Upper lobe of left lung (tissue), 6 donors: ENCODE data around the gene C12orf56. TPM values are rescaled to one million over a fixed set of nuclear protein-coding genes. Genes with fewer than 3 reads are reported as not detected.

Experiments
- ATAC-seq, 2 donors: fragments of 200-7000 bp; cut with Tn5 transposase; one replicate each; pipeline ENCODE4 v1.9.1; 2022; ENCODE audit warnings: mild to moderate bottlenecking in 2 of 2, moderate library complexity in 2 of 2; ENCODE audit not compliant: low FRiP score in 2 of 2
- DNase-seq, 2 donors: peaks; one replicate each; pipeline ENCODE4 v3.0.0-alpha.2; 2019 to 2020
- H3K27ac ChIP-seq, 4 donors: fragments of 200-600 bp; sonication (generic); one replicate each; pipeline ENCODE4 v1.5.1; 2016 to 2019
- H3K27me3 ChIP-seq, 4 donors: fragments of 200-600 bp; sonication (generic); one replicate each; pipeline ENCODE4 v1.5.1; 2017 to 2019
- H3K36me3 ChIP-seq, 4 donors: fragments of 200-600 bp; sonication (generic); one replicate each; pipeline ENCODE4 v1.5.1; 2016 to 2019
- H3K4me1 ChIP-seq, 4 donors: fragments of 200-600 bp; sonication (generic); one replicate each; pipeline ENCODE4 v1.5.1; 2018 to 2019
- H3K4me3 ChIP-seq, 4 donors: fragments of 200-600 bp; sonication (generic); one replicate each; pipeline ENCODE4 v1.5.1; 2017 to 2019; ENCODE audit warnings: mild to moderate bottlenecking in 2 of 4, moderate library complexity in 1 of 4
- H3K9me3 ChIP-seq, 4 donors: fragments of 200-600 bp; sonication (generic); one replicate each; pipeline ENCODE4 v1.5.1; 2018 to 2019
- EP300 ChIP-seq, 4 donors: sonication (generic); formaldehyde crosslinking; IDR thresholded peaks; one replicate each; pipeline ENCODE4 v1.5.1; 2017; ENCODE audit warnings: antibody characterized with exemption in 4 of 4, control low read depth in 2 of 4
- POLR2A ChIP-seq, 4 donors: fragments of 450-650 bp; IDR thresholded peaks; one replicate each; pipeline ENCODE4 v1.5.1; 2016 to 2017; ENCODE audit warnings: antibody characterized with exemption in 4 of 4, mild to moderate bottlenecking in 2 of 4
- POLR2AphosphoS5 ChIP-seq, 2 donors: sonication (generic); formaldehyde crosslinking; IDR thresholded peaks; one replicate each; pipeline ENCODE4 v1.5.1; 2017; ENCODE audit warnings: antibody characterized with exemption in 2 of 2
- WGBS, 2 donors: methylation state at CpG; one replicate each; pipeline ENCODE4 v1.1.5; 2017 to 2018; 5-methylcytosine and 5-hydroxymethylcytosine counted together
- total RNA-seq, 6 donors: library from RNA; depleted of rRNA in 4 of 6; stranded (reverse); fragments of >200 nt in 4 of 6; gene quantifications; one replicate each; pipeline versions ENCODE4 v1.1.0 to v1.2.1, GENCODE V29; 2016 to 2021
- TF ChIP-seq, protein P1 (sequence below), 6 experiments: fragments of 450-650 bp in 4 of 6; fragments of 200-600 bp in 2 of 6; sonication (generic) in 2 of 6; IDR thresholded peaks; one replicate each; pipeline ENCODE4 v1.5.1; 2016 to 2019; ENCODE audit warnings: antibody characterized with exemption in 6 of 6
- donor health status: DM: no; HTN: no; CAD: no; lungs with moderate emphysema.
- donor health status: DM: no; HTN: yes; CAD: no; lungs with severe emphysema.

Gene C12orf56
- total RNA-seq, 6 donors from 2014 or later: not detected

DNA sequence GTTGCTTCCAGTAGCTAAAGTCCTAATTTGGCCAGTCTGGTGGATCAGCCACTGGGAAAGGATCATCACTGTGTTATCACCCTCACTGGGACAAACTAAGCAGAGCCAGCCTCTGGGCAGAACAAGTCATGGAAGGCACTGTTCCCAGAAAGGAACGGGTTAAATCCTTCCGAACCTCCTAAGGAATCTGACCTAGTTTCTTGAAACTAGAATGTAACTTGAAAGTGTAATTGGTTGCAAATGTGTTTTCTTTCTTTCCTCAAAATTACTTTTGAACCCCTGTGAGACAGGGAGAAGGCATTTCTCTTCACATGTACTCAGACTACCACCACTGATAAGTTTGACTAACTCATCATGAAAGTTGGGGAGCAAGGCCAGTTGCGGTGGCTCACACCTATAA is 149.8 kb downstream of the C12orf56 start:
- 71 to 72% methylated on average over 3 of the region's 3 CpGs for WGBS, 2 donors
- Histone ChIP-seq H3K27me3 (no peaks in the 10 kb centered on the region), H3K4me1 (no peaks in the 10 kb centered on the region), H3K9me3 (no peaks in the 10 kb centered on the region), H3K36me3 (no peaks in the 10 kb centered on the region), H3K4me3 (no peak overlapping the region), H3K27ac (no peak overlapping the region)
- no peak for ATAC-seq
- no peak for DNase-seq
- no peak for TF ChIP-seq POLR2AphosphoS5 (IDR thresholded peaks at IDR 0.05)
- no peak for TF ChIP-seq POLR2A (IDR thresholded peaks at IDR 0.05)
- TF ChIP-seq, protein P1, sequence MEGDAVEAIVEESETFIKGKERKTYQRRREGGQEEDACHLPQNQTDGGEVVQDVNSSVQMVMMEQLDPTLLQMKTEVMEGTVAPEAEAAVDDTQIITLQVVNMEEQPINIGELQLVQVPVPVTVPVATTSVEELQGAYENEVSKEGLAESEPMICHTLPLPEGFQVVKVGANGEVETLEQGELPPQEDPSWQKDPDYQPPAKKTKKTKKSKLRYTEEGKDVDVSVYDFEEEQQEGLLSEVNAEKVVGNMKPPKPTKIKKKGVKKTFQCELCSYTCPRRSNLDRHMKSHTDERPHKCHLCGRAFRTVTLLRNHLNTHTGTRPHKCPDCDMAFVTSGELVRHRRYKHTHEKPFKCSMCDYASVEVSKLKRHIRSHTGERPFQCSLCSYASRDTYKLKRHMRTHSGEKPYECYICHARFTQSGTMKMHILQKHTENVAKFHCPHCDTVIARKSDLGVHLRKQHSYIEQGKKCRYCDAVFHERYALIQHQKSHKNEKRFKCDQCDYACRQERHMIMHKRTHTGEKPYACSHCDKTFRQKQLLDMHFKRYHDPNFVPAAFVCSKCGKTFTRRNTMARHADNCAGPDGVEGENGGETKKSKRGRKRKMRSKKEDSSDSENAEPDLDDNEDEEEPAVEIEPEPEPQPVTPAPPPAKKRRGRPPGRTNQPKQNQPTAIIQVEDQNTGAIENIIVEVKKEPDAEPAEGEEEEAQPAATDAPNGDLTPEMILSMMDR (IDR thresholded peaks at IDR 0.05): no peak
- no peak for TF ChIP-seq EP300 (IDR thresholded peaks at IDR 0.05)

DNA sequence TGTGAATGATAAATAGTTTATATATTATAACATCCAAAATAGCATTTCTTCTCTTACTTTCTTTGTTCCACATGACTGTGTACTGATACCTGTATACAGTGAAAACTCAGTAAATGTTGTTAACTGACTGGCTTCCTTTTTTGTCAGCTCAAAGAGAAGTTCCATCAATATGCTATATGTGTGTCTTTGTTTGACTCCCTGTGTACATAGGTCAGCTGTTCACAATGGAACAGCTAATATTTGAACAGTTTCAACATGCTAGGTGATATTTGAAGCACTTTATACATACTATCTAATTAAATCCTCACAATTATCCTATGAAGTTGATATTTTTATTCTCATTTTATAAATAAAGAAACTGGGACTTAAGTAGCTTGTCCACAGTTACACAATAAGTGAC is 153.2 kb downstream of the C12orf56 start:
- no peaks in the 10 kb centered on the region for H3K36me3 ChIP-seq
- no peak overlapping the region for H3K27ac ChIP-seq
- no peak for TF ChIP-seq EP300 (IDR thresholded peaks at IDR 0.05)
- no peak for TF ChIP-seq POLR2AphosphoS5 (IDR thresholded peaks at IDR 0.05)
- TF ChIP-seq, protein P1 (IDR thresholded peaks at IDR 0.05): no peak
- no peak for TF ChIP-seq POLR2A (IDR thresholded peaks at IDR 0.05)
- no peaks in the 10 kb centered on the region for H3K27me3 ChIP-seq
- DNase-seq (no peak), ATAC-seq (no peak)
- no peaks in the 10 kb centered on the region for H3K9me3 ChIP-seq
- no peak overlapping the region for H3K4me3 ChIP-seq
- no peaks in the 10 kb centered on the region for H3K4me1 ChIP-seq

DNA sequence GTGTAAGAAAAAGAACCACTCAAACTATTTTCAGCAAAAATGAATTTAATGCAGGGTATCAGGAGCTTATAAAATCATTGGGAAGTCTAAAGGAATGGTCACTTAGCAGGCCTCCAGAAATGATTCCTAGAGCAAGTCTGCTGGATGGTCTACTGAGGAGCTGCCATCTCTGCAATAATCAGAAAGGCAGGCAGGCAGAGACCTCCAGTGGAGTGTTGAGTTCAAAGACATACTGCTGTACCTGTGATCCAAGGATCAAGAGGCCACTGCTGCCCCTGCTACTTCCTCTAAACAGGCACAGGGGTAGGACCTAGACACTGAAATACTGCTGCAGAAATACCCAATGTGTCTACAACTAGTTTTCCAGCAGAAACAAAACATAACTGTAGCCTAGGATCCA is 154.0 kb downstream of the C12orf56 start:
- ATAC-seq (no peak), DNase-seq (no peak)
- no peaks in the 10 kb centered on the region for H3K36me3 ChIP-seq
- H3K27ac ChIP-seq: no peak overlapping the region
- no peaks in the 10 kb centered on the region for H3K9me3 ChIP-seq
- no peaks in the 10 kb centered on the region for H3K27me3 ChIP-seq
- H3K4me1 ChIP-seq: no peaks in the 10 kb centered on the region
- TF ChIP-seq POLR2A (IDR thresholded peaks at IDR 0.05) (no peak), EP300 (IDR thresholded peaks at IDR 0.05) (no peak), POLR2AphosphoS5 (IDR thresholded peaks at IDR 0.05) (no peak)
- TF ChIP-seq, protein P1 (IDR thresholded peaks at IDR 0.05): no peak
- no peak overlapping the region for H3K4me3 ChIP-seq

DNA sequence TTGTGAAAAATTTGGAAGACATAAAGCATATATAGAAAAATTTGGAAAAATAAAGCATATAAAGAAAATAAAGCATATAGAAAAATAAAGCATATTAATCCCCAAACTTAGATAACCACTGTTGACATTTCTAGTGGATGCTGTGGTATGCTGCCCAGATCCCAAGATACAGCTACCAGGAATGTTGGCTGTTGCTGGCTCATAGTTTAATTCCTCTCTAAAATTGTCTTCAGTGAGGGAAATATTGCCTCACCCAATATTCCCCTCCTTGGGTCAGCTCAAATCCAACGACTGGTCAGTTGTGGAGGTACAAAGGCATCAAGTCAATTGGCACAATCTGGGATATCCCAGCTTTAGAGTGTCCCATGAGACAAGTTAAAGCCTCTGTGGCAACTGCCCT is 158.4 kb downstream of the C12orf56 start:
- DNase-seq: no peak
- WGBS, 2 donors: 83 to 84% methylated on average over 1 of the region's 1 CpG

DNA sequence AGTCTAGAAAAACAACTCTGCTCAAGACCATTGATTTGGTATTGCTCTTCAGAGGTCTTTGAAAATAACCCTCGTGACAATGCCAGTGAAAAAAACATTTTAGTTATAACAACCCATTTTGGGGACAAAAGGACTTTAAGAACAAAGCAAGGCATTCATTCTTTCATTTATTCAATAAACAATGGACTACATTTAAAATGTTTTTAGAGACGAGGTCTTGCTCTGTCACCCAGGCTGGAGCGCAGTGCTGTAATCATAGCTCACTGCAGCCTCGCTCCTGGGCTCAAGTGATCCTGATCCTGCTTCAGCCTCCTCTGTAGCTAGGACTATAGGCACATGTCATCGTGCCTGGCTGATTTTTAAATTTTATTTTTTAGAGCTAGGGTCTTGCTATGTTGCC is 160.8 kb downstream of the C12orf56 start:
- H3K27me3 ChIP-seq: no peaks in the 10 kb centered on the region
- H3K4me3 ChIP-seq: no peak overlapping the region

More for the DNA sequence above, 158.4 kb downstream of the C12orf56 start:
- H3K4me1 ChIP-seq: no peaks in the 10 kb centered on the region
- no peak for ATAC-seq
- no peaks in the 10 kb centered on the region for H3K9me3 ChIP-seq
- H3K27ac ChIP-seq: no peak overlapping the region
- TF ChIP-seq POLR2A (IDR thresholded peaks at IDR 0.05) (no peak), EP300 (IDR thresholded peaks at IDR 0.05) (no peak), POLR2AphosphoS5 (IDR thresholded peaks at IDR 0.05) (no peak)
- TF ChIP-seq, protein P1 (IDR thresholded peaks at IDR 0.05): no peak
- H3K36me3 ChIP-seq: no peaks in the 10 kb centered on the region
- no peaks in the 10 kb centered on the region for H3K27me3 ChIP-seq
- no peak overlapping the region for H3K4me3 ChIP-seq

More for the DNA sequence above, 160.8 kb downstream of the C12orf56 start:
- no peaks in the 10 kb centered on the region for H3K4me1 ChIP-seq
- H3K36me3 ChIP-seq: no peaks in the 10 kb centered on the region
- ATAC-seq: no peak
- no peak overlapping the region for H3K27ac ChIP-seq
- 89% methylated on average over 5 of the region's 5 CpGs for WGBS, 2 donors
- TF ChIP-seq, protein P1 (IDR thresholded peaks at IDR 0.05): no peak
- TF ChIP-seq POLR2A (IDR thresholded peaks at IDR 0.05): no peak
- TF ChIP-seq POLR2AphosphoS5 (IDR thresholded peaks at IDR 0.05): no peak
- no peak for TF ChIP-seq EP300 (IDR thresholded peaks at IDR 0.05)
- H3K9me3 ChIP-seq: no peaks in the 10 kb centered on the region
- no peak for DNase-seq
